ENCODE data around the gene ERGIC3. TPM values are rescaled to one million over a fixed set of nuclear protein-coding genes. Genes with fewer than 3 reads are reported as not detected.

The ERGIC3 gene
- total and polyA plus RNA-seq, 10 donors: 127 to 179 (median 147) TPM

GRCh38 chr20:35595901-35596300 is 54.0 kb downstream of the ERGIC3 start:
- Histone ChIP-seq H3K4me3 (no peak overlapping the region), H3K27me3 (replicated peaks in 1 of 7) (peaks cover 0 to 24% (median 12%) of the 10 kb centered on the region in 7 donors), H3K9me3 (no peaks in the 10 kb centered on the region), H3K4me1 (peaks cover 4 to 7% (median 6%) of the 10 kb centered on the region in 6 donors), H3K36me3 (no peaks in the 10 kb centered on the region), H3K27ac (no peak overlapping the region)
- peak; percentile 20 for DNase-seq
- no peak for TF ChIP-seq CTCF (IDR thresholded peaks at IDR 0.05 in 8 of 11, conservative IDR thresholded peaks at IDR 0.05 in 3 of 11)
- TF ChIP-seq POLR2AphosphoS5 (IDR thresholded peaks at IDR 0.05): no peak
- no peak for TF ChIP-seq POLR2A (IDR thresholded peaks at IDR 0.05)
- intact Hi-C loops (cut with DNase I; ENCODE audit: low total_unique reads): no loop called here
- WGBS, 5 donors: 82 to 85% (median 82%) methylated on average over 7 of the region's 7 CpGs

- DNase-seq: no peak
- no peak for TF ChIP-seq CTCF (IDR thresholded peaks at IDR 0.05 in 8 of 11, conservative IDR thresholded peaks at IDR 0.05 in 3 of 11)
- no peak for TF ChIP-seq POLR2A (IDR thresholded peaks at IDR 0.05)
- TF ChIP-seq POLR2AphosphoS5 (IDR thresholded peaks at IDR 0.05): no peak
- Histone ChIP-seq H3K36me3 (no peaks in the 10 kb centered on the region), H3K4me1 (peaks cover 8 to 20% (median 19%) of the 10 kb centered on the region in 6 donors), H3K4me3 (no peak overlapping the region), H3K27me3 (replicated peaks in 1 of 7) (peaks cover 0 to 37% (median 19%) of the 10 kb centered on the region in 7 donors), H3K27ac (no peak overlapping the region), H3K9me3 (no peaks in the 10 kb centered on the region)
- WGBS, 5 donors: 80 to 95% (median 87%) methylated on average over 2 of the region's 2 CpGs
- intact Hi-C loops (cut with DNase I; ENCODE audit: low total_unique reads): no loop called here
These were observed 55.3 kb downstream of the ERGIC3 start for GRCh38 chr20:35597186-35597585.

GRCh38 chr20:35598476-35598875 is 56.6 kb downstream of the ERGIC3 start:
- 72 to 80% (median 75%) methylated on average over 7 of the region's 7 CpGs for WGBS, 5 donors
- peak; percentile 22 for DNase-seq
- Histone ChIP-seq H3K27ac (no peak overlapping the region), H3K36me3 (no peaks in the 10 kb centered on the region), H3K27me3 (replicated peaks in 1 of 7) (peaks cover 0 to 44% (median 23%) of the 10 kb centered on the region in 7 donors), H3K4me3 (no peak overlapping the region), H3K9me3 (no peaks in the 10 kb centered on the region), H3K4me1 (peaks cover 8 to 23% (median 19%) of the 10 kb centered on the region in 6 donors)
- no peak for TF ChIP-seq POLR2AphosphoS5 (IDR thresholded peaks at IDR 0.05)
- TF ChIP-seq CTCF (IDR thresholded peaks at IDR 0.05 in 8 of 11, conservative IDR thresholded peaks at IDR 0.05 in 3 of 11): no peak
- no peak for TF ChIP-seq POLR2A (IDR thresholded peaks at IDR 0.05)
- intact Hi-C loops (cut with DNase I; ENCODE audit: low total_unique reads): no loop called here

- 81 to 90% (median 85%) methylated on average over 19 to 22 of the region's 22 CpGs for WGBS, 5 donors
- H3K4me1 ChIP-seq: peaks cover 8 to 23% (median 19%) of the 10 kb centered on the region in 6 donors
- H3K9me3 ChIP-seq: no peaks in the 10 kb centered on the region
- no peak for TF ChIP-seq CTCF (IDR thresholded peaks at IDR 0.05 in 8 of 11, conservative IDR thresholded peaks at IDR 0.05 in 3 of 11)
- TF ChIP-seq POLR2AphosphoS5 (IDR thresholded peaks at IDR 0.05): no peak
- no peak for TF ChIP-seq POLR2A (IDR thresholded peaks at IDR 0.05)
- no peak overlapping the region for H3K27ac ChIP-seq
- intact Hi-C loops (cut with DNase I; ENCODE audit: low total_unique reads): no loop called here
- no peak overlapping the region for H3K4me3 ChIP-seq
- peak; percentile 51 for DNase-seq
- peaks cover 0 to 44% (median 23%) of the 10 kb centered on the region in 7 donors for H3K27me3 ChIP-seq (replicated peaks in 1 of 7)
- no peaks in the 10 kb centered on the region for H3K36me3 ChIP-seq
These were observed 57.3 kb downstream of the ERGIC3 start for GRCh38 chr20:35598899-35599775.
